Esophagus muscularis mucosa (tissue), 3 donors: ENCODE results near the gene FMN1.

Experiments
- POLR2AphosphoS5 ChIP-seq, 2 donors: sonication (generic); formaldehyde crosslinking; IDR thresholded peaks; one replicate each; pipeline ENCODE4 v1.6.1; 2017; ENCODE audit warnings: antibody characterized with exemption in 2 of 2
- TF ChIP-seq, protein P1 (sequence below), 3 experiments: fragments of 200-600 bp in 2 of 3; fragments of 450-650 bp in 1 of 3; sonication (generic) in 2 of 3; IDR thresholded peaks; one replicate each; pipeline ENCODE4 v1.5.1; 2017 to 2019; ENCODE audit warnings: antibody characterized with exemption in 3 of 3, mild to moderate bottlenecking in 2 of 3, moderate library complexity in 1 of 3

DNA sequence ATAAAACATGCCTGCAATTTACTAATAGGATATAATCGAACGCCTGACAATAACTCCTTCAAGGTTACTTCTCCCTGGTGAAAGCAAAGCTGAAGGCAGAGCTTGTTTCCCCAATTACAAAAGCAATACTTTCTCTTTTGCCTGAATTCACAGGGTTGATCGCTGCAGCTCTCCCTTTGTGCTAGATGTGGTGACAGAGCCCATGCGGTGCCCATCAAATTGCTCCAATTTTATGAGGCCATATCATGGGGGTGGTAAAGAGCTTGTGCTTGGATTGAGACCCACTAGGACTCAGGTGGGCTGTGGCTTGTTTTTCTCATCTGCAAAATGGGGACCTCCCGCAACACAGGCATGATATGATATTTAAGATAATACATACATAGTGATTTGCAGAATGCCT, 333.3 kb downstream of the FMN1 start:
- TF ChIP-seq, protein P1, sequence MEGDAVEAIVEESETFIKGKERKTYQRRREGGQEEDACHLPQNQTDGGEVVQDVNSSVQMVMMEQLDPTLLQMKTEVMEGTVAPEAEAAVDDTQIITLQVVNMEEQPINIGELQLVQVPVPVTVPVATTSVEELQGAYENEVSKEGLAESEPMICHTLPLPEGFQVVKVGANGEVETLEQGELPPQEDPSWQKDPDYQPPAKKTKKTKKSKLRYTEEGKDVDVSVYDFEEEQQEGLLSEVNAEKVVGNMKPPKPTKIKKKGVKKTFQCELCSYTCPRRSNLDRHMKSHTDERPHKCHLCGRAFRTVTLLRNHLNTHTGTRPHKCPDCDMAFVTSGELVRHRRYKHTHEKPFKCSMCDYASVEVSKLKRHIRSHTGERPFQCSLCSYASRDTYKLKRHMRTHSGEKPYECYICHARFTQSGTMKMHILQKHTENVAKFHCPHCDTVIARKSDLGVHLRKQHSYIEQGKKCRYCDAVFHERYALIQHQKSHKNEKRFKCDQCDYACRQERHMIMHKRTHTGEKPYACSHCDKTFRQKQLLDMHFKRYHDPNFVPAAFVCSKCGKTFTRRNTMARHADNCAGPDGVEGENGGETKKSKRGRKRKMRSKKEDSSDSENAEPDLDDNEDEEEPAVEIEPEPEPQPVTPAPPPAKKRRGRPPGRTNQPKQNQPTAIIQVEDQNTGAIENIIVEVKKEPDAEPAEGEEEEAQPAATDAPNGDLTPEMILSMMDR (IDR thresholded peaks at IDR 0.05): no peak
- TF ChIP-seq POLR2AphosphoS5 (IDR thresholded peaks at IDR 0.05): no peak
